GM18870 (cell line): ENCODE data around the gene TMEM229B.

Source experiments
- ATAC-seq: cut with Tn5 transposase; IDR thresholded peaks from one replicate; pipeline ENCODE4 v1.9.1; 2021; ENCODE audit warnings: moderate library complexity; ENCODE audit not compliant: unreplicated experiment

TMEM229B gene

DNA sequence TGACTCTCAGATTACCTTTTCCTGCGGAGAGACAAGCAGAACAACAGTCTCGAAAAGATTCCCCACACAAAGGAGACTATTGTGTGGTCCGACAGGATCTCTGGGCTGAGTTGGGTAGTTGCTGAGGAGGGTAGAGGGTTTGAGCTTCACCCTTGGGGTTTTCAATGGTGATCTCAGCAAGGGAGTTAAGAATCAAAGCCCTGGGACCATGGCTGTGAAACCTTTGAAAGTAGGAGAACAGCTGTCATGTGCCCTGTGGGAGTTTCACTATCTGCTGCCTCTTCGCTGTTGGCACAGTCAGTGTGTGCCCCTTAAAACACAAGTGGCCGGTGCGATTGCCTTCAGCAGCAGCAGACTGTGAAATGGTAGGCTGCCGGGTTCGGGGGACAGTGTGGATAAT is 62.4 kb downstream of the TMEM229B start:
- no peak for ATAC-seq

DNA sequence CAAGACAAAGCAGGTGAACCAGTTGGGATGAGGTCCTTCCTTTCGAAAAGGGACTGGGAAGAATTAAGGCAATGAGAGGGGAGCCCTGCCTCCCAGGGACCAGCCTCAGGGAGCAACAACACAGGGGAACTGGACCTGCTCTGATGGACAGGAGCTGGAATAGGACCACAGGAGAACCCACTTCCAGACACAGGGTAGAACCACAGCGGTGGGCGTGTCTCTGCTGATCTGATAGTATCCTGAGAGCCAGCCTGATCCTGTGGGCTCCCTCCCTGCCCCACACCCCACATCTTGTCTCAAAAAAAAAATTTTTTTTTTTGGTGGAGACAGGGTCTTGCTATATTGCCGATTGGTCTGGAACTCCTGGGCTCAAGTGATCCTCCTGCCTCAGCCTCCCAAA is 62.9 kb downstream of the TMEM229B start:
- ATAC-seq: no peak

DNA sequence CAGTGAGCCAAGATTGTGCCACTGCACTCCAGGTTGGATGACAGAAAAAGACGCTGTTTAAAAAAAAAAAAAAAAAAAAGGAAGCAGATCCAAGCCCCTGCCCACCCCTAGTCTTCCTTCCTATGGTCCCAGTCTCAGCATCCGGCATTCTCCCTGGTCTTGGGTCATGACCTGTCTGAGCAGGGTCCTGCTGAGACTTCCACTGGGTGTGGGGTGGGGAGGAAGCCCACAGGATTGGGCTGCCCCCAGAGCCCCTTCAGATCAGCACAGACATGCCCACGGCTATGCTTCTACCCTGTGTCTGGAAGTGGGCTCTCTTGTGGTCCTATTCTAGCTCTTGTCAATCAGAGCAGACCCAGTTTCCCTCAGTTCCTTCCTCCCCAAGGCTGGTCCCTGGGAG is 64.0 kb downstream of the TMEM229B start:
- no peak for ATAC-seq

DNA sequence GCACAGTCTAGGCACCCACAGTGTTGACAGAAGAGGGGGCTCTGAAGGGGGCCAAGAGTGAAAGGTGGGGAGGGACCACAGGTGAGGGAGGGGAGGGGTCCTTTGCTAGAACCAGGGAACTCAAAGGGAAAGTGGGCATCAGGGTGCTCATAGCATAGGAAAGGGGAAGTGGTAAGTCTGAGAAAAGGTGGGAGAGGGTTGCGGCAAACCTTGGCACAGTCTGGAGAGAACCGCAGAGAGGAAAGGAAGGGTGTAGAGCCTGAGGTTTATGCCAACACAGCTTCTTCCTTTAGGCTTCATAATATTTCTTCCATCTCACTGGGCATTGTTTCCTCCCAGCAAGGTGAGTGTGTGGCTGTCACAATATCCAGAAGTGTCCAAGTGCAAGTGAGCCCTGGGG is 65.1 kb downstream of the TMEM229B start:
- no peak for ATAC-seq

DNA sequence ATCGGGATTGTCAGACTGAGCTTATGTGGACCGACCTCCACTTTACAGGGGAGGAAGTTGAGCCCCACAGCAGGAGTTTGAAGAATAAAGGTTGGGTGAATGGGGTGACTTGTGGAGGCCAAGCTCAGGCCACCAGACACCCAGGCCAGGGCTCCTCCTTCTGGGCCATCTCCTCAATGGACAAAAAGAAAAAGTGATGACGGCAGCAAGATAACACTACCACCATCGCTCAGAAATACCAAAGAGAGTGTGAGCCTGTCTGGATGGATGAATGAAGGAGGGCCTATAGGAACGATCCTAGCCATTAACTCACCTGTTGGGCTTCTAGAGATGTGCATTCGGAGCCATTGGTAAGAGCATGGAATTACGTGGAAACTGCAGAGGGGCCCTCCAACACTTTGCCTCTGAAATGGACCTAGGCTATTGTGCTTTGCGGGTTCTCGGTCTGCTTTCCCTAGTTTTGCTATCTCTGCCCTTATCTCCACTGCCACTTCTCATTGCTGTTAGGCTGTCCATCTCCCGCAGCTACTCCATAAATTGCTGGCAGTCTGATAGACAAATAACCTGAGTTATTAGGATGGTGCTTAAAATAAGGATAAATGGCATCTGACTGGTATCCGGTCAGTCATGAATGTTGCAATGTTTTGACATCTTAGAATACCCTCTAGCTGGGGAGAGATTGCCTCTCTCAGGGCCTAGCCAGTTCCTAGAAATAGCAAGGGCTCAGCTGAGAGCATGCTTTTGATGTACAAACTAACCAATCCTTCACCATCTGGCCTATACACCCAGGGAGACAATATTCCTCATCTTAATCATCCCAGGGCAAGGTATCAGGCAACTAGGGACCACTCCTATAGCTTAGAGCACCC is 66.9 kb downstream of the TMEM229B start:
- no peak for ATAC-seq
